ENCODE data around the gene SNF8. TPM values are rescaled to one million over a fixed set of nuclear protein-coding genes. Genes with fewer than 3 reads are reported as not detected.
A peak's percentile ranks its signal among the peaks of the same experiment; 100 is the strongest.
"Not testable (repeated sequence)": the region's sequence is repeated elsewhere in the genome, so short reads cannot be mapped to it uniquely, and the experiment has no call there.

The SNF8 gene
- total RNA-seq, 3 donors from 2014 or later (not counting 1 experiment from before 2014, with no cell fraction given): 76.9 to 86.0 (median 78.3) TPM

DNA sequence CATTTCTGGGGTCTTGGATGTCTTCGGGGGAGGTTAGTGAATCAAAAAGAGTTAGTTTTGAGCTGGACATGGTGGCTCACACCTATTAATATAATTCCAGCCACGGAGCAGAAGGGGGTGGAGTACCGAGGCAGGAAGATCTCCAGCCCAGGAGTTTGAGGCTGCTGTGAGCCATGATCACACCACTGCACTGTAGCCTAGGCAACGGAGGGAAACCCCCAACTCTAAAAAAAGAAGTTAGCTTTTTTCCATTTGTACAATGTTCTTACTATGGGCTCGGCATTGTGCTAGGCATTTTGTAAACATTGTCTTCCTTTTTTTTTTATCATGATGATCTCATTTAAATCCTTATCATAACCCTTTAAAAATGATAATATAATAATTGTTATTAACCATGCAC is 8.3 kb upstream of the SNF8 start:
- Histone ChIP-seq H3K27me3 (ENCODE audit: control insufficient read depth, insufficient read depth, low read length) (peaks cover 3% of the 10 kb centered on the region), H3K9me3 (ENCODE audit: control insufficient read depth, insufficient read depth, low read length) (no peaks in the 10 kb centered on the region), H3K4me3 (ENCODE audit: low read length) (no peak overlapping the region), H3K36me3 (ENCODE audit: control insufficient read depth, insufficient read depth, low read length) (no peaks in the 10 kb centered on the region), H3K4me1 (ENCODE audit: control insufficient read depth, insufficient read depth, low read length) (peaks cover 15% of the 10 kb centered on the region), H3K27ac (ENCODE audit: low read length) (no peak overlapping the region)
- Mint-ChIP-seq H3K27ac (no peak overlapping the region), H3K27me3 (ENCODE audit: low read depth in 2 of 2) (peaks cover 7 to 8% of the 10 kb centered on the region in 2 donors), H3K4me3 (no peak overlapping the region), H3K4me1 (peaks cover 6 to 7% of the 10 kb centered on the region in 2 donors), H3K36me3 (no peaks in the 10 kb centered on the region), H3K9me3 (no peaks in the 10 kb centered on the region)
- WGBS (ENCODE audit: insufficient coverage): 18% methylated on average over 5 of the region's 5 CpGs
- DNase-seq (no peak), ATAC-seq (no peak)
- intact Hi-C loops (cut with micrococcal nuclease): no loop called here
- TF ChIP-seq, protein P1, sequence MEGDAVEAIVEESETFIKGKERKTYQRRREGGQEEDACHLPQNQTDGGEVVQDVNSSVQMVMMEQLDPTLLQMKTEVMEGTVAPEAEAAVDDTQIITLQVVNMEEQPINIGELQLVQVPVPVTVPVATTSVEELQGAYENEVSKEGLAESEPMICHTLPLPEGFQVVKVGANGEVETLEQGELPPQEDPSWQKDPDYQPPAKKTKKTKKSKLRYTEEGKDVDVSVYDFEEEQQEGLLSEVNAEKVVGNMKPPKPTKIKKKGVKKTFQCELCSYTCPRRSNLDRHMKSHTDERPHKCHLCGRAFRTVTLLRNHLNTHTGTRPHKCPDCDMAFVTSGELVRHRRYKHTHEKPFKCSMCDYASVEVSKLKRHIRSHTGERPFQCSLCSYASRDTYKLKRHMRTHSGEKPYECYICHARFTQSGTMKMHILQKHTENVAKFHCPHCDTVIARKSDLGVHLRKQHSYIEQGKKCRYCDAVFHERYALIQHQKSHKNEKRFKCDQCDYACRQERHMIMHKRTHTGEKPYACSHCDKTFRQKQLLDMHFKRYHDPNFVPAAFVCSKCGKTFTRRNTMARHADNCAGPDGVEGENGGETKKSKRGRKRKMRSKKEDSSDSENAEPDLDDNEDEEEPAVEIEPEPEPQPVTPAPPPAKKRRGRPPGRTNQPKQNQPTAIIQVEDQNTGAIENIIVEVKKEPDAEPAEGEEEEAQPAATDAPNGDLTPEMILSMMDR (IDR thresholded peaks at IDR 0.05): no peak

DNA sequence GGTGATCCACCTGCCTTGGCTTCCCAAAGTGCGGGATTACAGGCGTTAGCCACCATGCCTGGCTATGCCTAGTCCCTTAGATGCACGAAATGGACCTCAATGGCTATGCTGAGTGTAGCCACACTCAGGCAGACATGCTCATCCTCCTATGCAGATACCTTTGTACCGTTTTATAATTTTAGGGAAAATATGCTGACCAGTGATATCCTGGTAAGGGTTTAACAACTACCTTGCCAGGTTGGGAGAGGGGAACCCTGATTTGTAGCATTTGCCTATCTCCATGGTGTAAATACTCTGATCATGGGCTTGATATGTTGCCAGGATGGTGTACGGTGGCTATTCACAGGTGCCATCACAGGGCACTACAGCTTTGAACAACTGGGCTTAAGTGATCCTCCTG is 6.9 kb upstream of the SNF8 start:
- Histone ChIP-seq H3K27ac (ENCODE audit: low read length) (no peak overlapping the region), H3K4me1 (ENCODE audit: control insufficient read depth, insufficient read depth, low read length) (peaks cover 3% of the 10 kb centered on the region), H3K9me3 (ENCODE audit: control insufficient read depth, insufficient read depth, low read length) (no peaks in the 10 kb centered on the region), H3K27me3 (ENCODE audit: control insufficient read depth, insufficient read depth, low read length) (peaks cover 3% of the 10 kb centered on the region), H3K36me3 (ENCODE audit: control insufficient read depth, insufficient read depth, low read length) (no peaks in the 10 kb centered on the region), H3K4me3 (ENCODE audit: low read length) (no peak overlapping the region)
- no peak overlapping the region for H3K27ac Mint-ChIP-seq
- no peaks in the 10 kb centered on the region for H3K36me3 Mint-ChIP-seq
- intact Hi-C loops (cut with micrococcal nuclease): no loop called here
- H3K4me1 Mint-ChIP-seq: peaks cover 2 to 3% of the 10 kb centered on the region in 2 donors
- TF ChIP-seq, protein P1 (IDR thresholded peaks at IDR 0.05): no peak
- no peaks in the 10 kb centered on the region for H3K9me3 Mint-ChIP-seq
- ATAC-seq: no peak
- no peak for DNase-seq
- H3K27me3 Mint-ChIP-seq (ENCODE audit: low read depth in 2 of 2): peaks cover 7 to 9% of the 10 kb centered on the region in 2 donors
- WGBS (ENCODE audit: insufficient coverage): 79% methylated on average over 5 of the region's 5 CpGs
- H3K4me3 Mint-ChIP-seq: no peak overlapping the region

DNA sequence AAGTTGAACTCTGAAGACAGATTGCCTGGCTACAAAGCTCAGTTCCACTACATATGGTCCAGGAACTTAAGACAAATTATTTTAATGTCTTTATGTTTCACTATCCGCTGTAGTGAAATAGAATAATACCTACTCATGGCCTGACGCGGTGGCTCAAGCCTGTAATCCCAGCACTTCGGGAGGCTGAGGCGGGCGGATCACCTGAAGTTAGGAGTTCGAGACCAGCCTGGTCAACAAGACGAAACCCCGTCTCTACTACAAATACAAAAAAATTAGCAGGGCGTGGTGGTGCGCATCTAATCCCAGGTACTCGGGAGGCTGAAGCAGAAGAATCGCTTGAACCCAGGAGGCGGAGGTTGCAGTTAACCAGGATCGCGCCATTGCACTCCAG is 614 bp upstream of the SNF8 start:
- H3K27me3 Mint-ChIP-seq (ENCODE audit: low read depth in 2 of 2); H3K36me3 Mint-ChIP-seq; DNase-seq; H3K27me3 ChIP-seq (ENCODE audit: control insufficient read depth, insufficient read depth, low read length); H3K36me3 ChIP-seq (ENCODE audit: control insufficient read depth, insufficient read depth, low read length); H3K9me3 Mint-ChIP-seq; intact Hi-C loops (cut with micrococcal nuclease); ATAC-seq; H3K9me3 ChIP-seq (ENCODE audit: control insufficient read depth, insufficient read depth, low read length): not testable (repeated sequence)
- peaks cover 17% of the 10 kb centered on the region in 2 donors for H3K4me1 Mint-ChIP-seq
- peak overlapping the region; percentile 90 for H3K27ac ChIP-seq (ENCODE audit: low read length)
- peak overlapping the region; percentile 99 for H3K4me3 ChIP-seq (ENCODE audit: low read length)
- peak overlapping the region; percentile 98 for H3K4me3 Mint-ChIP-seq
- H3K27ac Mint-ChIP-seq: peak overlapping the region; percentile 89 to 98
- WGBS (ENCODE audit: insufficient coverage): 94% methylated on average over 15 of the region's 16 CpGs
- peaks cover 29% of the 10 kb centered on the region for H3K4me1 ChIP-seq (ENCODE audit: control insufficient read depth, insufficient read depth, low read length)

DNA sequence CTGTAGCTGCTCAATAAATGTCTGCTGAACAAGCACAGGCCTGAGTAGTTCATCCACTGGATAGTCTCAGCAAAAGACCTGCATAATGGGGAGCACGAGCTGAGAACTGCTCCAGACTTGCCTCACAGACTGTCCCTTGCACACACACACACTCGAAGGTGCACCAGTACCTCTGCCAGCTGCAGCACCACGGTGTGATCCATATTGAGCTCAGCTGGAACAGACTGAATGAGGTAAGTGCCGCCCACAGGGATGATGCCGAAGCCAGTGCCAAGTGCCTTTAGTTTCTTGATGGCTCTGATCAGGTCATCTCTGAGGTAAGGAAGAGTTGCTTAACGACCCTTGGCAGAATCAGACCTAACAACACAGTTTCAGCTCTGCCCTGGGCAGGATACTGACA is 11.6 kb downstream of the SNF8 start:
- peaks cover 0 to 11% of the 10 kb centered on the region in 2 donors for H3K4me1 Mint-ChIP-seq
- peaks cover 82% of the 10 kb centered on the region for H3K36me3 ChIP-seq (ENCODE audit: control insufficient read depth, insufficient read depth, low read length)
- no peaks in the 10 kb centered on the region for H3K4me1 ChIP-seq (ENCODE audit: control insufficient read depth, insufficient read depth, low read length)
- peaks cover 12% of the 10 kb centered on the region for H3K36me3 Mint-ChIP-seq
- no peaks in the 10 kb centered on the region for H3K27me3 Mint-ChIP-seq (ENCODE audit: low read depth in 2 of 2)
- no peak overlapping the region for H3K27ac ChIP-seq (ENCODE audit: low read length)
- intact Hi-C loops (cut with micrococcal nuclease): no loop called here
- ATAC-seq (no peak), DNase-seq (no peak)
- 99% methylated on average over 6 of the region's 6 CpGs for WGBS (ENCODE audit: insufficient coverage)
- no peak overlapping the region for H3K4me3 ChIP-seq (ENCODE audit: low read length)
- H3K27ac Mint-ChIP-seq: no peak overlapping the region
- no peak overlapping the region for H3K4me3 Mint-ChIP-seq
- H3K9me3 Mint-ChIP-seq: no peaks in the 10 kb centered on the region
- TF ChIP-seq, protein P1 (IDR thresholded peaks at IDR 0.05): no peak
- no peaks in the 10 kb centered on the region for H3K27me3 ChIP-seq (ENCODE audit: control insufficient read depth, insufficient read depth, low read length)
- H3K9me3 ChIP-seq (ENCODE audit: control insufficient read depth, insufficient read depth, low read length): no peaks in the 10 kb centered on the region
